Activated naive CD4-positive, alpha-beta T cell treated with anti-CD3 and anti-CD28 coated beads, Interleukin-2, amount 50 U/mL, for 16 hours (primary cell): ENCODE measurements around the gene KAT7.

Source experiments
- DNase-seq: peaks from one replicate; pipeline ENCODE4 v3.0.0-alpha.2; 2020

The KAT7 gene

GRCh38 chr17:49873466-49873865, 85.0 kb downstream of the KAT7 start:
- DNase-seq: no peak

GRCh38 chr17:49873926-49874325, 85.4 kb downstream of the KAT7 start:
- DNase-seq: no peak

- DNase-seq: no peak
Measured at GRCh38 chr17:49874911-49875310, 86.4 kb downstream of the KAT7 start.

GRCh38 chr17:49875685-49876084, 87.2 kb downstream of the KAT7 start:
- DNase-seq: no peak

DNA sequence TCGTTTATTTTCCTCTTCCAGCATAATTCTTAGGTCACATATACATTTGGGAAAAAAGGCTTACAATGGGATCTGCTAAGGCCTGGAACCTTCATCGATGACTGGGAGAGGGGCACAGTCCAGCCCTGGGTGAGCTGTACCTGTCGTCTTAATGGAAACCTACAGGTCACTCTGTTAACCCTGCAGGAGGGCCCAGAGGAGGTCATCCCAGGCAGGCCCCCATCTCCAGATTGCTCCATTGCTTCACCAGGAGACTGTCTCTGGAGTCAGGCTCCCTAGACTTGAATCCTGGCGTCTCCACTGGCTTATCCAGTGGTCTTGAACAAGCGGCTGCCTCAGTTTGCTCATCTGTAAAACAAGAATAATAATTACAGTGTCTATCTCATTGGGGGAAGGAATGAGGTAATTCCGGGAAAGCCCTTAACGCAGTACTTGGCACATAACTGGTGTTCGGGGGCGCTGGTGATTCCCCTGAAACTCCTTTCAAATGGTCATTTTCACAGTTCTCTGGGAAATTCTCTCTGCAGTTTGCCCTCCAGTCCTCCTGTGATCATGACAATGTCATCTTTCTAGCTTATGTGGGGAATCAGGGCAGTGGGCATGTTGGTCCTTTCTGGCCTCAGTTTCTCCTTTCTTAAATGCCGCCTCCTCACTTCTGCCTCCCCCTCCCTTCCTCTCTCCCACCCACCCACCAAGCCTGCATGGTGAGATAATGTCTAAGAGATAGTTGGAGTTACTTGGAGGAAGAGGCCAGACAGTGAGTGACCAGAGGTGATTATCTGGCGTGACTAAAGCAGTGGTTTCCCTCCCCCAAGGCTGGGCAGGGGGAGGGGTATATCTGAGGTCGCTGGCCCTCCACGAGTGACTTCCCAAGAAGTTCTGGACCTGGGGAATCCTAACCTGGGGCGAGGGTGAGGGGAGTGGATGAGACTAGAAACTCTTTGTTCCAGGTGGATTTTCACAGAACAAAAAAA, 90.7 kb downstream of the KAT7 start:
- DNase-seq: no peak

- DNase-seq: peak; percentile 78
Measured at GRCh38 chr17:49880291-49881053, 92.0 kb downstream of the KAT7 start.

GRCh38 chr17:49881054-49881402, 92.5 kb downstream of the KAT7 start:
- DNase-seq: no peak

GRCh38 chr17:49882434-49882833, 94.0 kb downstream of the KAT7 start:
- DNase-seq: no peak
